DMS153 treated with DMSO at 0.1 percent for 48 hours (cell line): Measurements from ENCODE around the gene NEK5.
A peak's percentile ranks its signal among the peaks of the same experiment; 100 is the strongest.
"Not testable (repeated sequence)": the region's sequence is repeated elsewhere in the genome, so short reads cannot be mapped to it uniquely, and the experiment has no call there.

ENCODE experiments used
- DNase-seq: peaks from one replicate; lab custom pipeline; 2025; ENCODE audit not compliant: unreplicated experiment; lab: John Stamatoyannopoulos, UW

Gene NEK5

GRCh38 chr13:52147225-52147624 is 18.4 kb upstream of the NEK5 start:
- no peak for DNase-seq

- no peak for DNase-seq
Observed at GRCh38 chr13:52141299-52141698, 12.4 kb upstream of the NEK5 start.

- DNase-seq: no peak
Observed at GRCh38 chr13:52137489-52137888, 8.6 kb upstream of the NEK5 start.

- DNase-seq: no peak
Observed at GRCh38 chr13:52136763-52137162, 7.9 kb upstream of the NEK5 start.

GRCh38 chr13:52130641-52131040 is 1.8 kb upstream of the NEK5 start:
- no peak for DNase-seq

GRCh38 chr13:52127783-52128702 is 830 bp downstream of the NEK5 start:
- DNase-seq: peak; percentile 64

GRCh38 chr13:52127378-52127777 is 1.5 kb downstream of the NEK5 start:
- DNase-seq: no peak

GRCh38 chr13:52125547-52125946 is 3.3 kb downstream of the NEK5 start:
- DNase-seq: no peak

GRCh38 chr13:52118595-52118994 is 10.3 kb downstream of the NEK5 start:
- DNase-seq: no peak

- DNase-seq: no peak
Observed at GRCh38 chr13:52118095-52118494, 10.8 kb downstream of the NEK5 start.

GRCh38 chr13:52112591-52112990 is 16.3 kb downstream of the NEK5 start:
- no peak for DNase-seq

- DNase-seq: no peak
Observed at GRCh38 chr13:52109116-52109670, 19.7 kb downstream of the NEK5 start.

- DNase-seq: no peak
Observed at GRCh38 chr13:52105841-52106240, 23.0 kb downstream of the NEK5 start.

GRCh38 chr13:52104624-52105023 is 24.2 kb downstream of the NEK5 start:
- DNase-seq: no peak

GRCh38 chr13:52103386-52103785 is 25.5 kb downstream of the NEK5 start:
- no peak for DNase-seq

GRCh38 chr13:52102423-52102822 is 26.4 kb downstream of the NEK5 start:
- DNase-seq: not testable (repeated sequence)

GRCh38 chr13:52097197-52097596 is 31.7 kb downstream of the NEK5 start:
- no peak for DNase-seq

GRCh38 chr13:52096748-52097147 is 32.1 kb downstream of the NEK5 start:
- DNase-seq: no peak

GRCh38 chr13:52096062-52096461 is 32.8 kb downstream of the NEK5 start:
- DNase-seq: no peak

- no peak for DNase-seq
Observed at GRCh38 chr13:52092087-52092486, 36.8 kb downstream of the NEK5 start.

- no peak for DNase-seq
Observed at GRCh38 chr13:52091473-52091872, 37.4 kb downstream of the NEK5 start.

- DNase-seq: no peak
Observed at GRCh38 chr13:52085421-52085820, 43.5 kb downstream of the NEK5 start.

- DNase-seq: not testable (repeated sequence)
Observed at GRCh38 chr13:52084981-52085380, 43.9 kb downstream of the NEK5 start.
